ENCODE measurements around the gene FIZ1.

DNA sequence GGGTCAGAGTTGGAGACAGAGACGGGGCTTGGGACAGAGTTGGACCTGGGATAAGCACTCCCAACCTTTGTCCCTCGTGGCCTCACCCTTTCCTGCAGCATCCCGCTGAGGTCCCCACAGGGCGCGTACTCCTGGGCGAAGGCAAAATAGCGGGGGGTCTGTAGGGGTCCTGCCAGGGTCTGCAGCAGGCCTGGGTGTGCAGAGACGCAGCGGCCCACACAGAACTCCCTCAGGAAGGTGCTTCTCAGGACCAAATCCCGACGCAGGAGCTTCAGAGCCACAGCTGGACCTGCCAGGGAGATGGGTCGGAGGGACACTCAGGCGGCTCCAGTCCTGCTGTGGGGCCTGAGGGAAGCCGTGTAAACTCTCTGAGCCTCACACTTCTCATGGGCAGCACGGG lies 55.3 kb downstream of the FIZ1 start:
- TF ChIP-seq, protein P1, sequence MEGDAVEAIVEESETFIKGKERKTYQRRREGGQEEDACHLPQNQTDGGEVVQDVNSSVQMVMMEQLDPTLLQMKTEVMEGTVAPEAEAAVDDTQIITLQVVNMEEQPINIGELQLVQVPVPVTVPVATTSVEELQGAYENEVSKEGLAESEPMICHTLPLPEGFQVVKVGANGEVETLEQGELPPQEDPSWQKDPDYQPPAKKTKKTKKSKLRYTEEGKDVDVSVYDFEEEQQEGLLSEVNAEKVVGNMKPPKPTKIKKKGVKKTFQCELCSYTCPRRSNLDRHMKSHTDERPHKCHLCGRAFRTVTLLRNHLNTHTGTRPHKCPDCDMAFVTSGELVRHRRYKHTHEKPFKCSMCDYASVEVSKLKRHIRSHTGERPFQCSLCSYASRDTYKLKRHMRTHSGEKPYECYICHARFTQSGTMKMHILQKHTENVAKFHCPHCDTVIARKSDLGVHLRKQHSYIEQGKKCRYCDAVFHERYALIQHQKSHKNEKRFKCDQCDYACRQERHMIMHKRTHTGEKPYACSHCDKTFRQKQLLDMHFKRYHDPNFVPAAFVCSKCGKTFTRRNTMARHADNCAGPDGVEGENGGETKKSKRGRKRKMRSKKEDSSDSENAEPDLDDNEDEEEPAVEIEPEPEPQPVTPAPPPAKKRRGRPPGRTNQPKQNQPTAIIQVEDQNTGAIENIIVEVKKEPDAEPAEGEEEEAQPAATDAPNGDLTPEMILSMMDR (IDR thresholded peaks at IDR 0.05), result no peak
- TF ChIP-seq POLR2A (IDR thresholded peaks at IDR 0.05), result no peak
